Measurements from ENCODE around the gene SCNN1G.

The SCNN1G gene

DNA sequence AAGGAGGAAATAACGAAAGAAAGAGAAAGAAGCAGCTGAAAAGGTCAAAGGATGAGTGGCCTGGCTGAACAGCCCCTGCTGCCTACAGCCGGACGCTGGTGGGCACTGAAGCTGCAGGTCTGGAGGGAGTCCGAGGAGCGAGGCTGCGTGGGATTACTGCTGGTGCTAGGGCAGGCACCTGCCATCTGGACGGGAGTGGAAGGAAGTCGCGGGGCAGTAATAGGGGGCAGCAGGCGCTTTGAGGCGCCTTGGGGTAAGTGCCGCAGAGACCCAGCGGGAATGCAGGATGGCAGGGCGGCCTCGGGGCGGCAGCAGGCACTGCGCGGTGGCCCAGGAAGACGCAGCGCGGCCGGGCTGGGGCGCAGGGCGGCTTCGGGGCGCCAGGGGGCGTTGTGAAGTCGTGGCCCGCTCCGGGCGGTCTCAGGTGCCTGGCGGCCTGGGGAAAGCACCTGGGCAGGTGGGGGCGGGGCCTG lies 303 bp upstream of the SCNN1G start:
- Histone ChIP-seq H3K9ac (ENCODE audit: low read depth, low read length, poor library complexity, severe bottlenecking) (no peak overlapping the region), H3K9me2 (replicated peaks; ENCODE audit: low read depth, low read length) (no peaks in the 10 kb centered on the region), H3K9me3 (ENCODE audit: insufficient read depth, low read depth, low read length) (no peaks in the 10 kb centered on the region), H4K20me1 (ENCODE audit: insufficient read depth, low read length, poor library complexity, severe bottlenecking) (no peaks in the 10 kb centered on the region), H3F3A (ENCODE audit: low read depth) (no peaks in the 10 kb centered on the region), H3K27me3 (ENCODE audit: insufficient read depth, low read length, poor library complexity, severe bottlenecking) (no peaks in the 10 kb centered on the region), H3K4me3 (ENCODE audit: low read length, poor library complexity, severe bottlenecking) (no peak overlapping the region), H3K79me2 (ENCODE audit: insufficient read depth, low read length) (no peaks in the 10 kb centered on the region), H3K4me1 (ENCODE audit: insufficient read depth, low read length, poor library complexity, severe bottlenecking) (no peaks in the 10 kb centered on the region), H3K4me2 (ENCODE audit: low read depth, low read length, poor library complexity, severe bottlenecking) (no peak overlapping the region), H3K36me3 (ENCODE audit: insufficient read depth, low read length) (no peaks in the 10 kb centered on the region), H2AFZ (ENCODE audit: low read length) (no peak overlapping the region)
- no peak for TF ChIP-seq EZH2phosphoT487 (IDR thresholded peaks at IDR 0.05; ENCODE audit: borderline replicate concordance)
- no peak for TF ChIP-seq CTCF (conservative IDR thresholded peaks at IDR 0.05; ENCODE audit: low read length)

GRCh38 chr16:23183543-23183862 lies 958 bp downstream of the SCNN1G start:
- H3K4me2 ChIP-seq (ENCODE audit: low read depth, low read length, poor library complexity, severe bottlenecking) = no peak overlapping the region
- no peak overlapping the region for H2AFZ ChIP-seq (ENCODE audit: low read length)
- no peak overlapping the region for H3K9ac ChIP-seq (ENCODE audit: low read depth, low read length, poor library complexity, severe bottlenecking)
- no peaks in the 10 kb centered on the region for H3K9me3 ChIP-seq (ENCODE audit: insufficient read depth, low read depth, low read length)
- H3K4me1 ChIP-seq (ENCODE audit: insufficient read depth, low read length, poor library complexity, severe bottlenecking) = no peaks in the 10 kb centered on the region
- TF ChIP-seq CTCF (conservative IDR thresholded peaks at IDR 0.05; ENCODE audit: low read length) (no peak), EZH2phosphoT487 (IDR thresholded peaks at IDR 0.05; ENCODE audit: borderline replicate concordance) (no peak)
- H3K36me3 ChIP-seq (ENCODE audit: insufficient read depth, low read length) = no peaks in the 10 kb centered on the region
- H3F3A ChIP-seq (ENCODE audit: low read depth) = no peaks in the 10 kb centered on the region
- no peaks in the 10 kb centered on the region for H3K27me3 ChIP-seq (ENCODE audit: insufficient read depth, low read length, poor library complexity, severe bottlenecking)
- H3K4me3 ChIP-seq (ENCODE audit: low read length, poor library complexity, severe bottlenecking) = no peak overlapping the region
- no peaks in the 10 kb centered on the region for H3K9me2 ChIP-seq (replicated peaks; ENCODE audit: low read depth, low read length)
- H3K79me2 ChIP-seq (ENCODE audit: insufficient read depth, low read length) = no peaks in the 10 kb centered on the region
- no peaks in the 10 kb centered on the region for H4K20me1 ChIP-seq (ENCODE audit: insufficient read depth, low read length, poor library complexity, severe bottlenecking)

GRCh38 chr16:23185656-23186055 lies 3.1 kb downstream of the SCNN1G start:
- H3K9ac ChIP-seq (ENCODE audit: low read depth, low read length, poor library complexity, severe bottlenecking) = no peak overlapping the region
- no peaks in the 10 kb centered on the region for H3K27me3 ChIP-seq (ENCODE audit: insufficient read depth, low read length, poor library complexity, severe bottlenecking)
- H2AFZ ChIP-seq (ENCODE audit: low read length) = no peak overlapping the region
- no peaks in the 10 kb centered on the region for H3F3A ChIP-seq (ENCODE audit: low read depth)
- no peaks in the 10 kb centered on the region for H3K36me3 ChIP-seq (ENCODE audit: insufficient read depth, low read length)
- H3K9me3 ChIP-seq (ENCODE audit: insufficient read depth, low read depth, low read length) = no peaks in the 10 kb centered on the region
- H3K4me2 ChIP-seq (ENCODE audit: low read depth, low read length, poor library complexity, severe bottlenecking) = no peak overlapping the region
- H3K9me2 ChIP-seq (replicated peaks; ENCODE audit: low read depth, low read length) = no peaks in the 10 kb centered on the region
- no peaks in the 10 kb centered on the region for H3K79me2 ChIP-seq (ENCODE audit: insufficient read depth, low read length)
- H3K4me3 ChIP-seq (ENCODE audit: low read length, poor library complexity, severe bottlenecking) = no peak overlapping the region
- no peaks in the 10 kb centered on the region for H4K20me1 ChIP-seq (ENCODE audit: insufficient read depth, low read length, poor library complexity, severe bottlenecking)
- TF ChIP-seq CTCF (conservative IDR thresholded peaks at IDR 0.05; ENCODE audit: low read length) (no peak), EZH2phosphoT487 (IDR thresholded peaks at IDR 0.05; ENCODE audit: borderline replicate concordance) (no peak)
- no peaks in the 10 kb centered on the region for H3K4me1 ChIP-seq (ENCODE audit: insufficient read depth, low read length, poor library complexity, severe bottlenecking)

All from Loucy (cell line).